ENCODE data around the gene AZU1. TPM values are rescaled to one million over a fixed set of nuclear protein-coding genes. Genes with fewer than 3 reads are reported as not detected.
A peak's percentile ranks its signal among the peaks of the same experiment; 100 is the strongest.

The AZU1 gene
- total RNA-seq, 2 experiments from 2014 or later, result not detected

DNA sequence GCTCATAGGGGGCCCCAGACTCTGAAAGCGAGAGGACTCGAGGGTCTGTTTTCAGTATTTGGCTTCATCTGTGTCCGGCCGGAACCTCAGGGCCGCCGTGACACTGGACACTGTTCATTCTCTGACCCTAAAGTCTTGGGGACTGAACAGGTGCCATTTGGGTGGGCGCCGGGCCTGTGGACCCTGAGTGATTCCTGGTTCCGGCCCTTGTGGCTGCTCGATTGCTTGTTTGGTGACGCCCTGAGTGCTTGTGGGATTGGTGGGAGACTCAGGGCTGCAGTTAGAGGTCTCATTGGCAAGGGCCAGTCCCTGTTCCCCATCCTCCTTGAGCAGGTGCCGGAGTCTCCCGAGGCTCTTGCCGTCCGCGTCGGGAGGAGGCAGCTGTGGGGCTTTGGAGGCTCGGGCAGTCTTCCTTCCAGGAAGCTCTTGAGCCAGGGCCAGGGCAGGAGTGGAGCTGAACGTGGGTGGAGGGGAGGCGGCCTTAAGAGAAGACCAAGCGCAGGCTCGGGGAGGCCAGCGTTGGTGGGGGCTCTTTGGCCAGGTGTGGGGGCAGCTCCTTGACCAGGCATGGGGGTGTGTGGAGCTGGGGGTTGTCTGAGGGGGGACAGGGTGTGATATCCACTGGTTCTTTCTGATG lies 25.7 kb upstream of the AZU1 start:
- Mint-ChIP-seq H3K4me3 (peak overlapping the region; percentile 88), H3K9me3 (no peaks in the 10 kb centered on the region), H3K27me3 (no peaks in the 10 kb centered on the region), H3K4me1 (ENCODE audit: low read depth) (peaks cover 37% of the 10 kb centered on the region), H3K36me3 (ENCODE audit: low read depth) (peaks cover 65% of the 10 kb centered on the region), H3K27ac (peak overlapping the region; percentile 77)
- ATAC-seq (no peak), DNase-seq (no peak)
- intact Hi-C loops (cut with micrococcal nuclease), result no loop called here
- TF ChIP-seq CTCF (IDR thresholded peaks at IDR 0.05), result no peak
- ChIA-PET CTCF (interaction anchor here (1.2 kb wide), 1 partner anchor 62 kb away, joined by 4 read pairs; no protein-coding TSS in a partner anchor), POLR2A (interaction anchor here (0.6 to 9.6 kb wide), 9 partner anchors 7 to 789 kb away, joined by 3 to 106 read pairs (median 3); partner anchors contain the start of gene MED16)

- POLR2A ChIA-PET, result interaction anchor here (0.6 to 9.6 kb wide), 11 partner anchors 6 to 788 kb away, joined by 3 to 106 read pairs (median 3); partner anchors contain the start of gene MED16
- Mint-ChIP-seq H3K27me3 (no peaks in the 10 kb centered on the region), H3K36me3 (ENCODE audit: low read depth) (peaks cover 71% of the 10 kb centered on the region), H3K27ac (peak overlapping the region; percentile 77), H3K4me1 (ENCODE audit: low read depth) (peaks cover 43% of the 10 kb centered on the region), H3K4me3 (peak overlapping the region; percentile 41), H3K9me3 (no peaks in the 10 kb centered on the region)
- ATAC-seq, result no peak
- intact Hi-C loops (cut with micrococcal nuclease), result no loop called here
- DNase-seq, result no peak
- TF ChIP-seq CTCF (IDR thresholded peaks at IDR 0.05), result no peak
- CTCF ChIA-PET, result interaction anchor here (1.2 kb wide), 1 partner anchor 61 kb away, joined by 4 read pairs; no protein-coding TSS in a partner anchor
Measured at GRCh38 chr19:802498-803098, 25.0 kb upstream of the AZU1 start.

- Mint-ChIP-seq H3K4me3 (no peak overlapping the region), H3K36me3 (ENCODE audit: low read depth) (peaks cover 76% of the 10 kb centered on the region), H3K27ac (no peak overlapping the region), H3K9me3 (no peaks in the 10 kb centered on the region), H3K4me1 (ENCODE audit: low read depth) (peaks cover 46% of the 10 kb centered on the region), H3K27me3 (no peaks in the 10 kb centered on the region)
- no peak for TF ChIP-seq CTCF (IDR thresholded peaks at IDR 0.05)
- no peak for DNase-seq
- POLR2A ChIA-PET, result interaction anchor here (0.8 to 9.6 kb wide), 10 partner anchors 6 to 788 kb away, joined by 3 to 106 read pairs (median 4); no protein-coding TSS in a partner anchor
- CTCF ChIA-PET, result no interaction called here
- intact Hi-C loops (cut with micrococcal nuclease), result no loop called here
- no peak for ATAC-seq
Measured at GRCh38 chr19:803099-803561, 24.5 kb upstream of the AZU1 start.

DNA sequence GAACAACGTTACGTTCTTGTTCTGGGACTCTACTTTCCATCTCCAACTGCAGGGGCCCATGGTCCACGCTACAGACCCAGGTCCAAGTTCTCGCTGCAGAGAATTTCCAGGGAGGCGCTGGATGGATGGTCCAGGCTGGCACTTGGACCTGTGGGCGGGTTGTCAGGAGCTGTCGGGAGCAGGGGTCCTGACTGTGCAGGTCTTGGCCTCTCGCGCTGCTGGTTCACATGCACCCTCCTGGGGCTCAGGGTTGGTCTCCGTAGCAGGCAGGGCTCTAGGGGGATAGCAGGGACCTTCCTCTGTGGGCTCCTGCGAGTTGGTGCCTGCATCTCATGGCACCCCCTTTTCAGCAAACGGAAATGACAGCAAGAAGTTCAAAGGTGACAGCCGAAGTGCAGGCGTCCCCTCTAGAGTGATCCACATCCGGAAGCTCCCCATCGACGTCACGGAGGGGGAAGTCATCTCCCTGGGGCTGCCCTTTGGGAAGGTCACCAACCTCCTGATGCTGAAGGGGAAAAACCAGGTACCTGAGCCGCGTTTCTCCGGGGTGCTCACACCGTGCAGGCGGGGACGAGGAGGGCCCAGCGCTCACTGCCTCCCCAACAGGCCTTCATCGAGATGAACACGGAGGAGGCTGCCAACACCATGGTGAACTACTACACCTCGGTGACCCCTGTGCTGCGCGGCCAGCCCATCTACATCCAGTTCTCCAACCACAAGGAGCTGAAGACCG lies 23.8 kb upstream of the AZU1 start:
- peak overlapping the region; percentile 59 for H3K27ac Mint-ChIP-seq
- H3K4me3 Mint-ChIP-seq, result no peak overlapping the region
- H3K9me3 Mint-ChIP-seq, result no peaks in the 10 kb centered on the region
- H3K27me3 Mint-ChIP-seq, result no peaks in the 10 kb centered on the region
- DNase-seq (no peak), ATAC-seq (no peak)
- no peak for TF ChIP-seq CTCF (IDR thresholded peaks at IDR 0.05)
- H3K36me3 Mint-ChIP-seq (ENCODE audit: low read depth), result peaks cover 72% of the 10 kb centered on the region
- ChIA-PET POLR2A (interaction anchor here (0.7 to 9.6 kb wide), 9 partner anchors 8 to 218 kb away, joined by 3 to 106 read pairs (median 4); partner anchors contain the start of gene RNU6-2), CTCF (no interaction called here)
- H3K4me1 Mint-ChIP-seq (ENCODE audit: low read depth), result peaks cover 46% of the 10 kb centered on the region
- intact Hi-C loops (cut with micrococcal nuclease), result no loop called here

All from activated CD8-positive, alpha-beta T cell treated with anti-CD3 and anti-CD28 coated beads for 36 hours (primary cell).